Measurements from ENCODE around the gene MARS1.

DNA sequence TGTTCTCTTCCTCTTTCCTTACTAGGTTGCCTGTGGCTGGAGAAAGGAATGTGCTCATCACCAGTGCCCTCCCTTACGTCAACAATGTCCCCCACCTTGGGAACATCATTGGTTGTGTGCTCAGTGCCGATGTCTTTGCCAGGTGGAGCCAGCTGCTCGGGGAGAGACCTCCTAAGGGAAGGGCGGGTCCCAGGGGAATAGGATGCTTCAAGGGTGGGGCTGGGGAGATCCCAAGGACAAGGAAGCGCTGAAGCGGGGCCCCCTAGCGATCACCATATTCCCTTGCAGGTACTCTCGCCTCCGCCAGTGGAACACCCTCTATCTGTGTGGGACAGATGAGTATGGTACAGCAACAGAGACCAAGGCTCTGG lies 10.2 kb downstream of the MARS1 start:
- TF ChIP-seq POLR2A (IDR thresholded peaks at IDR 0.05; ENCODE audit: low read depth, low read length) (no peak; the same call in 1 of the 2 replicates), POLR2AphosphoS5 (IDR thresholded peaks at IDR 0.05; ENCODE audit: low read depth, low read length) (no peak)
